Heart left ventricle (tissue), 16 donors: ENCODE measurements around the gene PRR16. TPM values are rescaled to one million over a fixed set of nuclear protein-coding genes. Genes with fewer than 3 reads are reported as not detected.
A peak's percentile ranks its signal among the peaks of the same experiment; 100 is the strongest.

Experiments
- ATAC-seq, 4 donors: fragments of 200-7000 bp; cut with Tn5 transposase; one replicate each; pipeline ENCODE4 v1.9.1; 2020 to 2022; ENCODE audit warnings: moderate library complexity in 4 of 4, mild to moderate bottlenecking in 3 of 4, moderate number of reproducible peaks in 1 of 4
- DNase-seq, 5 donors: peaks; one replicate each; pipeline ENCODE4 v3.0.0-alpha.2; 2020
- H3K27ac ChIP-seq, 12 donors: fragments of 200-600 bp; sonication (generic) in 4 of 12; one replicate each; pipeline versions ENCODE4 v1.5.0 to v1.8.0; 2016 to 2022; ENCODE audit warnings: mild to moderate bottlenecking in 2 of 12
- H3K27me3 ChIP-seq, 9 donors: fragments of 200-600 bp; sonication (generic) in 2 of 9; one replicate each; pipeline versions ENCODE4 v1.5.1 to v1.8.0; 2016 to 2022; ENCODE audit warnings: mild to moderate bottlenecking in 3 of 9
- H3K36me3 ChIP-seq, 9 donors: fragments of 200-600 bp; sonication (generic) in 2 of 9; one replicate each; pipeline versions ENCODE4 v1.5.0 to v1.8.0; 2018 to 2022; ENCODE audit warnings: mild to moderate bottlenecking in 2 of 9
- H3K4me1 ChIP-seq, 12 donors: fragments of 200-600 bp; sonication (generic) in 4 of 12; one replicate each; pipeline versions ENCODE4 v1.5.0 to v1.8.0; 2016 to 2022; ENCODE audit warnings: mild to moderate bottlenecking in 3 of 12
- H3K4me3 ChIP-seq, 12 donors: fragments of 200-600 bp; sonication (generic) in 4 of 12; one replicate each; pipeline versions ENCODE4 v1.5.0 to v1.8.0; 2017 to 2022; ENCODE audit warnings: mild to moderate bottlenecking in 9 of 12, moderate library complexity in 4 of 12
- H3K9me3 ChIP-seq, 12 donors: fragments of 200-600 bp; sonication (generic) in 4 of 12; one replicate each; pipeline versions ENCODE4 v1.5.0 to v1.8.0; 2016 to 2022; ENCODE audit warnings: mild to moderate bottlenecking in 1 of 12
- CTCF ChIP-seq, 12 donors: fragments of 200-600 bp; sonication (generic) in 4 of 12; IDR thresholded peaks; one replicate each; pipeline versions ENCODE4 v1.5.0 to v1.8.0; 2018 to 2022; ENCODE audit warnings: antibody characterized with exemption in 12 of 12, mild to moderate bottlenecking in 5 of 12
- POLR2A ChIP-seq, 2 donors: fragments of 450-650 bp; IDR thresholded peaks; one replicate each; pipeline ENCODE4 v1.6.1; 2017; ENCODE audit warnings: antibody characterized with exemption in 2 of 2, mild to moderate bottlenecking in 2 of 2, moderate library complexity in 2 of 2
- WGBS, 4 donors: extraction: QIAGEN DNeasy Blood & Tissue Kit in 2 of 4; methylation state at CpG; one replicate each; pipeline versions ENCODE4 v1.1.5 to v1.1.7; 2013 to 2018; 5-methylcytosine and 5-hydroxymethylcytosine counted together
- intact Hi-C, 10 donors: fragments of 100-400 bp; cut with DNase I; formaldehyde crosslinking; loops; one replicate each; pipeline versions ENCODE4 v1.11.1 to v1.14.2; 2022
- polyA plus RNA-seq, 2 donors: library from polyadenylated mRNA; stranded (reverse); fragments of 200-250 nt; gene quantifications; one replicate each; pipeline ENCODE4 v1.2.3, GENCODE V29; 2013
- total RNA-seq, 9 donors: library from RNA; depleted of rRNA in 2 of 9; stranded (reverse); fragments of >200 nt in 2 of 9; fragmentation: NEBNext Ultra II Directional in 3 of 9; extraction: Animal tissue kit (Norgen Biotek cat#: 25700) in 3 of 9; gene quantifications; one replicate each; pipeline versions ENCODE4 v1.1.0 to v1.2.4, GENCODE V29; 2016 to 2023
- donor health status: ischemic (EF 13 %, LVEDD 7.1; RV severe dilation, severe dysfunction).
- donor health status: healthy with polysubstance abuse.
- donor health status: DM: no; HTN: yes; CAD: no.
- donor health status: DM: no; HTN: no; CAD: no.
- donor health status: ischemic (EF 25% LVEDD 6.9; RV normal size, moderate dysfunction).
- donor health status: ischemic (EF 25% LVEDD 5.7; RV mildly dilated, moderate dysfunction).
- donor health status: healthy.
- donor health status: DM: yes; HTN: yes; CAD: no.
- donor health status: ischemic (EF 35%, LVEDD 5.7; RV mildly dilated, moderate dysfunction).
- donor health status: nonischemic (EF 11% LVEDD 7.7; RV severe dilation, severe dysfunction).
- donor health status: DM: yes; HTN: yes; CAD: no.
- donor health status: PGD.
- donor health status: ischemic (EF 29% LVEDD 5.4; RV normal size, mild dysfunction).
- donor health status: nonischemic (EF 23%, LVEDD 6.1; RV moderate dilation, normal function).

Gene PRR16
- total and polyA plus RNA-seq, 11 donors, result 4.0 to 18.8 (median 8.3) TPM

- Histone ChIP-seq H3K4me1 (peaks cover 0 to 20% (median 5%) of the 10 kb centered on the region in 12 donors), H3K36me3 (no peaks in the 10 kb centered on the region), H3K27me3 (no peaks in the 10 kb centered on the region), H3K4me3 (no peak overlapping the region), H3K9me3 (no peaks in the 10 kb centered on the region), H3K27ac (no peak overlapping the region)
- intact Hi-C loops, result loop anchor here in 2 of 10 donors (10.0 kb wide), 2 partner anchors 151 to 331 kb away; no protein-coding TSS in a partner anchor
- WGBS, 4 donors, result 73 to 80% (median 75%) methylated on average over 2 of the region's 2 CpGs
- ATAC-seq (no peak), DNase-seq (no peak)
- no peak for TF ChIP-seq CTCF (IDR thresholded peaks at IDR 0.05)
- TF ChIP-seq POLR2A (IDR thresholded peaks at IDR 0.05), result no peak
Observed at GRCh38 chr5:120473332-120473731, 9.2 kb downstream of the PRR16 start.

DNA sequence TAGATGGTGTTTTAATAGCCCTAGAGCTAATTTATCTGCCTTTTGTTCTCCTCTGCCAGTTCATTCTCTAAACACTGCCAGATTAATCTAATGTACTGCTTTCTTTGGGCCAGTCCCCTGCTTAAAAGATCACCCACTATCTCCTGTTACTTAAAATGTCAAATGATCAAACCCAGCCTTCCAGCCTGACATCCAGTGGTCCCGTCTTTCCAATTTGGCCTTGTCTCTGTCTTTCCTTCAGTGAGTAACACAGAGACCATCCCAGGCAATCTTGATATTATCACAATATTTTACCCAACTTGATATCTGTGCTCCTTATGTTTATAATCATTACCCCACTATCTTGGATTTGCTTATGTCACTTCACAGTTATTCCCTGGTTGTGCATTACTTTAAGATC is 12.0 kb downstream of the PRR16 start:
- Histone ChIP-seq H3K27me3 (no peaks in the 10 kb centered on the region), H3K9me3 (no peaks in the 10 kb centered on the region), H3K27ac (peak overlapping the region in 3 of 12 donors; percentile 10 to 36 (median 31)), H3K4me1 (peaks cover 0 to 30% (median 4%) of the 10 kb centered on the region in 12 donors), H3K36me3 (no peaks in the 10 kb centered on the region), H3K4me3 (no peak overlapping the region)
- intact Hi-C loops, result loop anchor here in 2 of 10 donors (10.0 kb wide), 2 partner anchors 149 to 329 kb away; no protein-coding TSS in a partner anchor
- DNase-seq, result no peak
- WGBS, 4 donors, result 30 to 38% (median 33%) methylated on average over 1 of the region's 1 CpG
- TF ChIP-seq POLR2A (IDR thresholded peaks at IDR 0.05), result no peak
- no peak for TF ChIP-seq CTCF (IDR thresholded peaks at IDR 0.05)
- no peak for ATAC-seq

DNA sequence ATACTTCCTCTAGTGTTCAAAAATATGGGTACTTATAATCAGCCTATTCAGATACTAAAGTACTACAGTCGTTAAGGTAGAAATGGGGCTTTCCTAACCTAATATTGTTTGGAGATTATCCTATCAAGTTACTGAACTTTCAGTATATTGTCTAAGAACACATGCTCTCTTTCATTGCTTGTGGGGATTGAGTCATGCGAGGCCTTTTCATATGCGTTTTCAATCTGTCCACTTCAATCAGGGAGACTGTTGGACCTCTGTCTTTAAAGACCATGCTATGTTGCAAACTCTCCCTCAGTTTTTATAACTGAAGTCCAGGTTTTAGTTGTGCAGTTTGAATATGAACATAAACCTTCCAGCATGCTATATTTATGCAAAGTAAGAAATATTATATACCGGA is 15.0 kb downstream of the PRR16 start:
- ATAC-seq, result peak in 2 of 4 donors; percentile 20 to 38
- DNase-seq, result no peak
- no peak overlapping the region for H3K27ac ChIP-seq
- no peaks in the 10 kb centered on the region for H3K36me3 ChIP-seq
- WGBS, 4 donors, result 65 to 72% (median 70%) methylated on average over 4 of the region's 4 CpGs
- H3K4me1 ChIP-seq, result peaks cover 0 to 23% (median 3%) of the 10 kb centered on the region in 12 donors
- no peak overlapping the region for H3K4me3 ChIP-seq
- peaks cover 0 to 6% (median 0%) of the 10 kb centered on the region in 12 donors for H3K9me3 ChIP-seq
- TF ChIP-seq POLR2A (IDR thresholded peaks at IDR 0.05), result no peak
- no peaks in the 10 kb centered on the region for H3K27me3 ChIP-seq
- intact Hi-C loops, result loop anchor here in 2 of 10 donors (10.0 kb wide), 2 partner anchors 146 to 326 kb away; no protein-coding TSS in a partner anchor

GRCh38 chr5:120499876-120500563 is 35.9 kb downstream of the PRR16 start:
- ATAC-seq, result no peak
- intact Hi-C loops, result no loop called here

More at GRCh38 chr5:120499876-120500563, 35.9 kb downstream of the PRR16 start:
- Histone ChIP-seq H3K27ac (no peak overlapping the region), H3K36me3 (no peaks in the 10 kb centered on the region), H3K9me3 (no peaks in the 10 kb centered on the region), H3K4me3 (no peak overlapping the region), H3K27me3 (no peaks in the 10 kb centered on the region), H3K4me1 (peaks cover 0 to 3% (median 0%) of the 10 kb centered on the region in 12 donors)
- TF ChIP-seq CTCF (IDR thresholded peaks at IDR 0.05), result no peak
- WGBS, 4 donors, result 53 to 59% (median 55%) methylated on average over 5 of the region's 5 CpGs
- no peak for DNase-seq
